Activated T-cell treated with anti-CD3 and anti-CD28 coated beads, Interleukin-2, amount 50 U/mL, for 4 hours (primary cell): ENCODE data around the gene G0S2. TPM values are rescaled to one million over a fixed set of nuclear protein-coding genes. Genes with fewer than 3 reads are reported as not detected.
A peak's percentile ranks its signal among the peaks of the same experiment; 100 is the strongest.

Source experiments
- ATAC-seq, 2 donors: fragments of 200-7000 bp; cut with Tn5 transposase; one replicate each; pipeline ENCODE4 v1.10.0; 2021
- DNase-seq: peaks from one replicate; pipeline ENCODE4 v3.0.0-alpha.2; 2020
- H3K27me3 Mint-ChIP-seq: one replicate; pipeline ENCODE4 v1.8.0; 2021; ENCODE audit warnings: low read depth, mixed read lengths
- H3K36me3 Mint-ChIP-seq: one replicate; pipeline ENCODE4 v1.8.0; 2022; ENCODE audit warnings: mixed read lengths; ENCODE audit not compliant: insufficient read depth
- H3K4me1 Mint-ChIP-seq: one replicate; pipeline ENCODE4 v1.8.0; 2021; ENCODE audit warnings: low read depth, mixed read lengths
- H3K4me3 Mint-ChIP-seq: one replicate; pipeline ENCODE4 v1.8.0; 2021; ENCODE audit warnings: mild to moderate bottlenecking, moderate library complexity, mixed read lengths
- H3K9me3 Mint-ChIP-seq: one replicate; pipeline ENCODE4 v1.8.0; 2021; ENCODE audit warnings: mixed read lengths
- total RNA-seq, 3 donors: library from RNA; stranded (reverse); gene quantifications; one replicate each; pipeline ENCODE4 v1.2.1, GENCODE V29; 2021

The G0S2 gene
- total RNA-seq, 3 donors from 2014 or later: 16.3 to 55.6 (median 39.0) TPM

- DNase-seq (no peak), ATAC-seq (peak in 1 of 2 donors; percentile 30)
- no peaks in the 10 kb centered on the region for H3K9me3 Mint-ChIP-seq
- no peaks in the 10 kb centered on the region for H3K36me3 Mint-ChIP-seq
- no peaks in the 10 kb centered on the region for H3K27me3 Mint-ChIP-seq
- H3K4me3 Mint-ChIP-seq: no peak overlapping the region
- peaks cover 13% of the 10 kb centered on the region for H3K4me1 Mint-ChIP-seq
Observed at GRCh38 chr1:209657140-209657879, 17.9 kb upstream of the G0S2 start.

GRCh38 chr1:209657918-209658317, 17.3 kb upstream of the G0S2 start:
- H3K36me3 Mint-ChIP-seq: no peaks in the 10 kb centered on the region

GRCh38 chr1:209659909-209660308, 15.3 kb upstream of the G0S2 start:
- H3K36me3 Mint-ChIP-seq: no peaks in the 10 kb centered on the region
- H3K4me3 Mint-ChIP-seq: no peak overlapping the region
- peaks cover 9% of the 10 kb centered on the region for H3K4me1 Mint-ChIP-seq
- ATAC-seq (peak; percentile 69 to 77), DNase-seq (no peak)
- H3K9me3 Mint-ChIP-seq: no peaks in the 10 kb centered on the region
- H3K27me3 Mint-ChIP-seq: no peaks in the 10 kb centered on the region

More at GRCh38 chr1:209657918-209658317, 17.3 kb upstream of the G0S2 start:
- DNase-seq: no peak
- Mint-ChIP-seq H3K9me3 (no peaks in the 10 kb centered on the region), H3K27me3 (no peaks in the 10 kb centered on the region), H3K4me1 (peaks cover 9% of the 10 kb centered on the region), H3K4me3 (no peak overlapping the region)
- no peak for ATAC-seq

GRCh38 chr1:209661071-209661470, 14.1 kb upstream of the G0S2 start:
- Mint-ChIP-seq H3K9me3 (no peaks in the 10 kb centered on the region), H3K4me3 (no peak overlapping the region), H3K36me3 (no peaks in the 10 kb centered on the region), H3K27me3 (no peaks in the 10 kb centered on the region), H3K4me1 (peaks cover 9% of the 10 kb centered on the region)
- DNase-seq (no peak), ATAC-seq (no peak)

- H3K27me3 Mint-ChIP-seq: no peaks in the 10 kb centered on the region
- ATAC-seq: no peak
- H3K4me3 Mint-ChIP-seq: no peak overlapping the region
- H3K9me3 Mint-ChIP-seq: no peaks in the 10 kb centered on the region
- peaks cover 9% of the 10 kb centered on the region for H3K4me1 Mint-ChIP-seq
- no peaks in the 10 kb centered on the region for H3K36me3 Mint-ChIP-seq
- DNase-seq: no peak
Observed at GRCh38 chr1:209662879-209663327, 12.3 kb upstream of the G0S2 start.

- no peak for DNase-seq
- H3K9me3 Mint-ChIP-seq: no peaks in the 10 kb centered on the region
- H3K36me3 Mint-ChIP-seq: no peaks in the 10 kb centered on the region
- peaks cover 7% of the 10 kb centered on the region for H3K4me1 Mint-ChIP-seq
- no peaks in the 10 kb centered on the region for H3K27me3 Mint-ChIP-seq
- no peak for ATAC-seq
- H3K4me3 Mint-ChIP-seq: no peak overlapping the region
Observed at GRCh38 chr1:209667103-209667502, 8.1 kb upstream of the G0S2 start.

- DNase-seq: no peak
- Mint-ChIP-seq H3K4me3 (no peak overlapping the region), H3K9me3 (no peaks in the 10 kb centered on the region), H3K36me3 (no peaks in the 10 kb centered on the region), H3K4me1 (peaks cover 10% of the 10 kb centered on the region), H3K27me3 (no peaks in the 10 kb centered on the region)
- ATAC-seq: no peak
Observed at GRCh38 chr1:209667708-209668107, 7.5 kb upstream of the G0S2 start.

- Mint-ChIP-seq H3K27me3 (peaks cover 8% of the 10 kb centered on the region), H3K4me3 (no peak overlapping the region), H3K36me3 (no peaks in the 10 kb centered on the region), H3K9me3 (no peaks in the 10 kb centered on the region), H3K4me1 (peaks cover 38% of the 10 kb centered on the region)
- no peak for DNase-seq
- ATAC-seq: no peak
Observed at GRCh38 chr1:209670441-209671082, 4.7 kb upstream of the G0S2 start.

- DNase-seq (no peak), ATAC-seq (peak; percentile 55 to 74)
- no peak overlapping the region for H3K4me3 Mint-ChIP-seq
- H3K9me3 Mint-ChIP-seq: no peaks in the 10 kb centered on the region
- H3K27me3 Mint-ChIP-seq: peaks cover 23% of the 10 kb centered on the region
- peaks cover 43% of the 10 kb centered on the region for H3K4me1 Mint-ChIP-seq
- no peaks in the 10 kb centered on the region for H3K36me3 Mint-ChIP-seq
Observed at GRCh38 chr1:209672705-209673630, 2.2 kb upstream of the G0S2 start.

GRCh38 chr1:209673631-209674417, 1.4 kb upstream of the G0S2 start:
- H3K27me3 Mint-ChIP-seq: peaks cover 28% of the 10 kb centered on the region
- H3K4me3 Mint-ChIP-seq: no peak overlapping the region
- peaks cover 43% of the 10 kb centered on the region for H3K4me1 Mint-ChIP-seq
- no peaks in the 10 kb centered on the region for H3K9me3 Mint-ChIP-seq
- no peak for DNase-seq
- no peaks in the 10 kb centered on the region for H3K36me3 Mint-ChIP-seq
- ATAC-seq: no peak

- no peaks in the 10 kb centered on the region for H3K9me3 Mint-ChIP-seq
- H3K4me1 Mint-ChIP-seq: peaks cover 43% of the 10 kb centered on the region
- ATAC-seq (peak; percentile 25 to 38), DNase-seq (no peak)
- peak overlapping the region; percentile 71 for H3K4me3 Mint-ChIP-seq
- H3K36me3 Mint-ChIP-seq: no peaks in the 10 kb centered on the region
- H3K27me3 Mint-ChIP-seq: peaks cover 28% of the 10 kb centered on the region
Observed at GRCh38 chr1:209675565-209676154, 448 bp downstream of the G0S2 start.

- H3K9me3 Mint-ChIP-seq: no peaks in the 10 kb centered on the region
- no peak overlapping the region for H3K4me3 Mint-ChIP-seq
- DNase-seq (no peak), ATAC-seq (no peak)
- peaks cover 20% of the 10 kb centered on the region for H3K4me1 Mint-ChIP-seq
- H3K27me3 Mint-ChIP-seq: peaks cover 33% of the 10 kb centered on the region
- H3K36me3 Mint-ChIP-seq: peaks cover 1% of the 10 kb centered on the region
Observed at GRCh38 chr1:209678981-209679539, 3.8 kb downstream of the G0S2 start.

- no peak for DNase-seq
- Mint-ChIP-seq H3K4me3 (peak overlapping the region; percentile 63), H3K4me1 (peaks cover 37% of the 10 kb centered on the region), H3K9me3 (no peaks in the 10 kb centered on the region), H3K36me3 (peaks cover 1% of the 10 kb centered on the region), H3K27me3 (peaks cover 5% of the 10 kb centered on the region)
- peak in 1 of 2 donors; percentile 23 for ATAC-seq
Observed at GRCh38 chr1:209685821-209686220, 10.6 kb downstream of the G0S2 start.
